DMS 273 (cell line): ENCODE results near the gene SIN3B.

Source experiments
- DNase-seq: peaks from one replicate; lab custom pipeline; 2025; ENCODE audit not compliant: unreplicated experiment; lab: John Stamatoyannopoulos, UW

The SIN3B gene

GRCh38 chr19:16908759-16909158 is 79.6 kb downstream of the SIN3B start:
- no peak for DNase-seq

DNA sequence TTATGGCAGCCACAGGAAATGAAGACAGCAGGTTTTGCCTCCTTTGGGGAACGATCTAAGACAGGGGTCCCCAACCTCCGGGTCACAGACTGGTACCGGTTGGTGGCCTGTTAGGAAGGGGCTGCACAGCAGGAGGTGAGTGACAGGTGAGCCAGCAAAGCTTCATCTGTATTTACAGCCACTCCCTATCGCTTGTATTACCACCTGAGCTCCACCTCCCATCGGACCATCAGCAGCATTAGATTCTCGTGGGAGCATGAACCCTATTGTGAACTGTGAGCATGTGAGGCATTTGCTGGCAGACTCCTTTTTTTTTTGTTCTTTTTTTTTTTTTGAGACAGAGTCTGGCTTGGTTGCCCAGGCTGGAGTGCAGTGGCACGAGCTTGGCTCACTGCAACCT is 81.8 kb downstream of the SIN3B start:
- DNase-seq: no peak

GRCh38 chr19:16912780-16913179 is 83.6 kb downstream of the SIN3B start:
- DNase-seq: no peak

GRCh38 chr19:16914421-16914820 is 85.2 kb downstream of the SIN3B start:
- DNase-seq: no peak

GRCh38 chr19:16915135-16915534 is 85.9 kb downstream of the SIN3B start:
- no peak for DNase-seq

- no peak for DNase-seq
Measured at GRCh38 chr19:16915734-16916133, 86.5 kb downstream of the SIN3B start.

- no peak for DNase-seq
Measured at GRCh38 chr19:16917401-16917800, 88.2 kb downstream of the SIN3B start.

DNA sequence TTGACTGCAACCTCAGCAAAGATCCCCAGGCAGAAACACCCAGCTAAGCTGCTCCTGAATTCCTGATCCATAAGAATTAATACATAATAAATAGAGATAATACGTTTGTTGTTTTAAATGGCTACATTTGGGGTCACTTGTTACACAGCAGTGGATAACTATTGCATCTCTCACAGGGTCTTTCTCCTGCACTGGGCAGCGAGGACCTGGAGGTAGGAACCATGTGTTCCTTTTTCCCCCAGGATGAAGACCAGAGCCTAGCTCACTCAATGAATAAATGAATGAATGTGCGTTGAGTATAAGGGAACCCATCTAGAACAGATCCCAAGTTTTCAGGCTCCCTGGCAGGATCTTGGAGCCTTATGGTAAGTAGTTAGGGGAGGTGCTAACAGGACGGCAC is 90.3 kb downstream of the SIN3B start:
- DNase-seq: no peak

- DNase-seq: peak; percentile 12
Measured at GRCh38 chr19:16920816-16921529, 91.8 kb downstream of the SIN3B start.

DNA sequence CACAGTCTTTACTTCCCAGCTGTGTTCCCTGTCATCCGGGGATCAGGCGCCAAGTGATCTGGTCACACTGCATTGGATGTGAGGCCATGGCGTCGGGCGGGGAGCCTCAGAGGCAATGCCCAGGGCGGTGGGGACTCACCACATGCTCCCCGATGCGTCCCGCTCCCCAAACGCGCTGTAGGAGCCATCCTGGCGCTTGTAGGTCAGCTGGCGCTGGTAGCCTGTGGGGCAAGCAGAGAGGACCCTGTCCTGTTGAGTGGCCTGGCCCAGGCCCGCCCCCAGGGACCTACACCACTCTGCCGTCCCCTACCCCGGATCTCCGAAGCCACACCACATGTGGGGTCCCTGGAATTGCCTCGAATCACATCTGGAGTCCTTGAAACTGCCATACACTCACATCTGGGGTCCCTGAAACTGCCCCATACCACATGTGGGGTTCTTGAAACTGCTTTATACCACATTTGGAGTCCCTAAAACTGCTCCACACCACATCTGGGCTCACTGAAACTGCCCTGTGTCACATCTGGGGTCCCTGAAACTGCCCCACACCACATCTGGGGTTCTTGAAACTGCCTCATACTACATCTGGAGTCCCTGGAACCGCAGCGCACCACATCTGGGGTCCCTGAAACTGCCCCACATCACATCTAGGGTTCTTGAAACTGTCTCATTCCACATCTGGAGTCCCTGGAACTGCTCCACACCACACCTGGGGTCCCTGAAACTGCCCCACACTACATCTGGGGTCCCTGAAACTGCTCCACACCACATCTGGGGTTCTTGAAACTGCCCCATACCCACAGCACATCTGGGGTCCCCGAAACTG is 92.8 kb downstream of the SIN3B start:
- no peak for DNase-seq

- no peak for DNase-seq
Measured at GRCh38 chr19:16922592-16922934, 93.4 kb downstream of the SIN3B start.

GRCh38 chr19:16922949-16923348 is 93.8 kb downstream of the SIN3B start:
- DNase-seq: no peak

DNA sequence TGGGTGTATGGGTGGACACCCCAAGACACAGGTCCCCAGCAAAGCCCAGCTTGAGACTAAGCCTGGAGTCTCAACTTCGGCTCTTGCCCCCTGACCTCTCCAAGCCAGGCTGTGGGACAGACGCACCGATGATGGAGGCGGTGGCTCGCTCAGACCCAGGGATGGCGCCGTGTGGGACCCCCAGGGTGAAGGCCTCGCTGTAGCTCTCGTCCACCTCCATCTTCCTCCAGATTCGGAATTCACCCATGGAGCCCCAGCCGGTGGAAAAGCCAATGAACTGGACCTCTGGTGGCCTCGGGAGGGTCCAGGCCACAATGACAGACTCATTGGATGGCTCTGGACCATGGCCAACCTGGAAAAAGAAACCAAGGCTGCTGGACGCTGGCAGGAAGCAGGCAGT is 98.7 kb downstream of the SIN3B start:
- no peak for DNase-seq

DNA sequence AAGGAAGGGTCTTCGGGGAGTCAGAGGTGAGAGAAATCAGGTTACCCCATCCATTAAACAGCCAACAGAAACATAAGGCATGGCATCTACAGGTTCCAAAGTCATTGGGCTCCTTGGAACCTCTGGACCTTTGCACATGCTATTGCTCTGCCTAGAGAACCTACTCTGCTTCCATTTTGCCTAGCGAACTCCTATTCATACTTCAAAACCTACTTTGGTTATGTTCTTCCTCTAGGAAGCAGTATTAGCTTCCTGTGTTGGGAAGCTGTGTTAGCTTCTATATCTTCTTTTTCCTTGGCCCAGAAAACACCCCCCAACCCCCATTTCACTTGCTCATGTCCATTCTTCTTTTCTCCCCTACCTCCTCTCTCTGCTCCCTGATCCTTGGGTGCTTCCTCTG is 99.2 kb downstream of the SIN3B start:
- no peak for DNase-seq

GRCh38 chr19:16928916-16929315 is 99.7 kb downstream of the SIN3B start:
- no peak for DNase-seq
